ENCODE measurements around the gene SARS1.

Gene SARS1

DNA sequence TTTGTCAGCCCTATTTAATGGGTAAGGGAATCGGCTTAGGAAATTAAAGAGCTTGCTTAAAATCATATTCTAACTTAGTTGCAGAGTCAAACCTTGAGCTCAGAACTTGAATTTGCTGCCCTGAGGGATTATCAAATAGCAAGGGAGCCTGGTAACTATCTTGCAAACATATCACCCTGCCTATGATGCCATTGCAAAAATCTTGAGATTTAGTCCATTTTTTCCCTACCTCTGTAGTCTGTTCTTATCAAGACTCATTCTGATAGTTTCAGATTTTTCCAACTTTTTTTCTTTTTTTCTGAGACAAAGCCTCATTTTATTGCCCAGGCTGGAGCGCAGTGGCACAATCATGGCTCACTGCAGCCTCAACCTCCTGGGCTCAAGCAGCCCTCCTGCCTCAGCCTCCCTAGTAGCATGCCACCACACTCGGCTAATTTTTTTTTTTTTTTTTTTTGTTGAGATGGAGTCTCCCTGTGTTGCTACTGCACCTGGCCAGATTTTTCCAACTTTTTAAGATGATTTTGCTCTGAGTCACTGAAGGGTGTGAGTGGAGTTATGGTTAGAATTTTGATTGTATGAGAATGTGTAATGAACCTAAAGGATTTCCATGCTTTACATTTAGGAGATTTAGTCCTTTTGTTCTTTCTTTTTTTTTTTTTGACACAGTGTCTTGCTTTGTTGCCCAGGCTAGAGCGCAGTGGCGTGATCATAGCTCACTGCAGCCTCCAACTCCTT, 12.2 kb downstream of the SARS1 start:
- in situ Hi-C loops (cut with MboI; ENCODE audit: low pct_unique_long_range_greater_than_20kb, low sequenced_read_pairs, unreplicated experiment): no loop called here
- DNase-seq (ENCODE audit: low spot score): no peak
- TF ChIP-seq CTCF (IDR thresholded peaks at IDR 0.05; ENCODE audit: extremely low read depth, insufficient read depth, missing control alignments): no peak

GRCh38 chr1:109228167-109228566, 14.4 kb downstream of the SARS1 start:
- in situ Hi-C loops (cut with MboI; ENCODE audit: low pct_unique_long_range_greater_than_20kb, low sequenced_read_pairs, unreplicated experiment): no loop called here
- TF ChIP-seq CTCF (IDR thresholded peaks at IDR 0.05; ENCODE audit: extremely low read depth, insufficient read depth, missing control alignments): no peak
- DNase-seq (ENCODE audit: low spot score): no peak

- no peak for TF ChIP-seq CTCF (IDR thresholded peaks at IDR 0.05; ENCODE audit: extremely low read depth, insufficient read depth, missing control alignments)
- no peak for DNase-seq (ENCODE audit: low spot score)
- in situ Hi-C loops (cut with MboI; ENCODE audit: low pct_unique_long_range_greater_than_20kb, low sequenced_read_pairs, unreplicated experiment): no loop called here
Observed at GRCh38 chr1:109229531-109230127, 15.9 kb downstream of the SARS1 start.

DNA sequence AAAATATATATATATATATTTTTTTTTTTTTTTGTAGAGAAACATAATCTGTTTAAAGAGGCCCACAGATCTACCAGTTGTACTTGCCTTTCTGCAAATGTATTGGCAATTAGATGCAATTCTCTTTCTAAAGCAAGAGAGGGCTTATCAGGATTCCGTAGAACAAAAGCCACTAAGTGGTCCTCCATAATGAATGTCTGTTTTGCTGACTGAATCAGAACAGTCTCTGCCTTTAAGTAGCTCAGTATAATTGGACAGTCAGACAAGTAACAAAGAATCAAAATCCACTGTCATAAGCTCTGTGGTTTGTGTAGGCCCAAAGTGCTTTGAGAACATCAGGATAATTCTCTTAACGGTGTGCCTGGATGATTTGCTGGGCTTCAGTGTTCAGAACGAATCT, 17.3 kb downstream of the SARS1 start:
- DNase-seq (ENCODE audit: low spot score): no peak
- in situ Hi-C loops (cut with MboI; ENCODE audit: low pct_unique_long_range_greater_than_20kb, low sequenced_read_pairs, unreplicated experiment): no loop called here
- TF ChIP-seq CTCF (IDR thresholded peaks at IDR 0.05; ENCODE audit: extremely low read depth, insufficient read depth, missing control alignments): no peak

DNA sequence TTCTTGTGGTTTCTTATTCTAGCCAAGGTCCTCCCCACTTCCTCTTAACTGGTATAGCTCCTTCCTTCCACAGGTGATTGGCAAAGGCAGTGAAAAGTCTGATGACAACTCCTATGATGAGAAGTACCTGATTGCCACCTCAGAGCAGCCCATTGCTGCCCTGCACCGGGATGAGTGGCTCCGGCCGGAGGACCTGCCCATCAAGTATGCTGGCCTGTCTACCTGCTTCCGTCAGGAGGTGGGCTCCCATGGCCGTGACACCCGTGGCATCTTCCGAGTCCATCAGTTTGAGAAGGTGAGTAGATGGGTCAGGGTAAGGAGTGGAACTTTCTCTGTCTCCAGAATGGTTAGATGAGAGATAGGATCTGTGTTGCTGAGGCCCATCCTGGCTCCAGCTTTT, 21.4 kb downstream of the SARS1 start:
- in situ Hi-C loops (cut with MboI; ENCODE audit: low pct_unique_long_range_greater_than_20kb, low sequenced_read_pairs, unreplicated experiment): no loop called here

DNA sequence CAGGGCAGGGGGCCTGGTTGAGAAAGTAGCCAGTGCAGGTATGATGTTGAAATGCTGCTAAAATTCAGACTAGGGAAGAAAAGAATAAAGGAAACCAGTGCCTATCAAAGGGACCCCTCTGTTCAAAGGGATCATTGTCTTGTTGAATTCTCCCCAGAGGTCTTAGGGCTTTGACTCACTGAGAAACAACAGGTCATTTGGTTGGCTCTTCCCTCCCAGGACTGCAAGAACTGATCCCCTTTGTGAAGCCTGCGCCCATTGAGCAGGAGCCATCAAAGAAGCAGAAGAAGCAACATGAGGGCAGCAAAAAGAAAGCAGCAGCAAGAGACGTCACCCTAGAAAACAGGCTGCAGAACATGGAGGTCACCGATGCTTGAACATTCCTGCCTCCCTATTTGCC, 23.8 kb downstream of the SARS1 start:
- no peak for TF ChIP-seq CTCF (IDR thresholded peaks at IDR 0.05; ENCODE audit: extremely low read depth, insufficient read depth, missing control alignments)
- in situ Hi-C loops (cut with MboI; ENCODE audit: low pct_unique_long_range_greater_than_20kb, low sequenced_read_pairs, unreplicated experiment): no loop called here
- no peak for DNase-seq (ENCODE audit: low spot score)

More for the DNA sequence above, 21.4 kb downstream of the SARS1 start:
- DNase-seq (ENCODE audit: low spot score): no peak
- no peak for TF ChIP-seq CTCF (IDR thresholded peaks at IDR 0.05; ENCODE audit: extremely low read depth, insufficient read depth, missing control alignments)
